ENCODE data around the gene PPP1R3G. TPM values are rescaled to one million over a fixed set of nuclear protein-coding genes. Genes with fewer than 3 reads are reported as not detected.

The PPP1R3G gene
- total RNA-seq, 1 experiment from 2014 or later = not detected

GRCh38 chr6:5053038-5053437, 32.1 kb upstream of the PPP1R3G start:
- no peak overlapping the region for H2AK5ac ChIP-seq (ENCODE audit: insufficient read length, low read length)
- no peaks in the 10 kb centered on the region for H3K23me2 ChIP-seq (ENCODE audit: insufficient read length, low read depth, low read length, poor library complexity, severe bottlenecking)
- H3K18ac ChIP-seq (ENCODE audit: insufficient read length, low read depth, low read length) = no peak overlapping the region
- no peak for DNase-seq
- H3K23ac ChIP-seq (ENCODE audit: insufficient read length, low read depth, low read length) = no peak overlapping the region
- Mint-ChIP-seq H3K27ac (no peak overlapping the region), H3K4me3 (no peak overlapping the region), H3K27me3 (ENCODE audit: low read depth) (peaks cover 10% of the 10 kb centered on the region), H3K9me3 (peaks cover 17 to 31% of the 10 kb centered on the region in 2 experiments), H3K36me3 (ENCODE audit: insufficient read depth in 1 of 3, low read depth in 3 of 3) (peaks cover 7 to 28% (median 7%) of the 10 kb centered on the region in 3 experiments; a peak in 6 of 7 replicates), H3K4me1 (peaks cover 11 to 13% of the 10 kb centered on the region in 2 experiments)
- H3K4me2 ChIP-seq (ENCODE audit: insufficient read depth, insufficient read length, low read length) = no peak overlapping the region
- H3K4me1 ChIP-seq (ENCODE audit: insufficient read depth, low read length) = no peaks in the 10 kb centered on the region
- no peak overlapping the region for H4K8ac ChIP-seq (replicated peaks; ENCODE audit: insufficient read length, low read depth, low read length)
- H2BK20ac ChIP-seq (ENCODE audit: low read depth, low read length, poor library complexity, severe bottlenecking) = no peak overlapping the region
- no peak overlapping the region for H3K9ac ChIP-seq (ENCODE audit: extremely low read depth, insufficient read length, low read length)
- no peak overlapping the region for H2BK5ac ChIP-seq (ENCODE audit: insufficient read length, low read length)
- H3K27ac ChIP-seq (ENCODE audit: insufficient read length, low read depth, low read length) = no peak overlapping the region
- H2AFZ ChIP-seq (ENCODE audit: low read length) = no peak overlapping the region
- H2BK15ac ChIP-seq (ENCODE audit: low read depth, low read length) = no peak overlapping the region
- H3K79me1 ChIP-seq (ENCODE audit: insufficient read depth, low read depth, low read length, poor library complexity, severe bottlenecking) = no peaks in the 10 kb centered on the region
- no peaks in the 10 kb centered on the region for H3K79me2 ChIP-seq (ENCODE audit: insufficient read depth, low read length)
- H3K4ac ChIP-seq (ENCODE audit: low read depth, low read length) = no peak overlapping the region
- H3K14ac ChIP-seq (ENCODE audit: insufficient read depth, low read length) = no peak overlapping the region
- H4K20me1 ChIP-seq (ENCODE audit: control insufficient read depth, insufficient read depth, insufficient read length) = no peaks in the 10 kb centered on the region
- H3K9me3 ChIP-seq (ENCODE audit: control insufficient read depth, low read depth, low read length) = no peaks in the 10 kb centered on the region
- H3T11ph ChIP-seq (ENCODE audit: low read length) = no peak overlapping the region
- no peak overlapping the region for H2BK120ac ChIP-seq (ENCODE audit: low read depth, low read length, poor library complexity, severe bottlenecking)
- TF ChIP-seq CTCF (conservative IDR thresholded peaks at IDR 0.05) = no peak
- H4K91ac ChIP-seq (ENCODE audit: insufficient read length, low read depth, low read length) = no peak overlapping the region
- no peak overlapping the region for H2BK12ac ChIP-seq (ENCODE audit: insufficient read length, low read depth, low read length)
- no peak overlapping the region for H4K5ac ChIP-seq (ENCODE audit: insufficient read length, low read depth, low read length)
- no peak overlapping the region for H3K56ac ChIP-seq (ENCODE audit: insufficient read length, low read depth, low read length)
- no peaks in the 10 kb centered on the region; the same call in 1 of the 2 replicates for H3K27me3 ChIP-seq (ENCODE audit: insufficient read depth, low read length)
